ENCODE measurements around the gene FRMD4A. TPM values are rescaled to one million over a fixed set of nuclear protein-coding genes. Genes with fewer than 3 reads are reported as not detected.
A peak's percentile ranks its signal among the peaks of the same experiment; 100 is the strongest.

Gene FRMD4A
- total and polyA plus RNA-seq, 10 of the 15 experiments (the other 5 are each of a cell fraction or from before 2014, with no cell fraction given): 17.8 to 75.2 (median 39.1) TPM

- in situ Hi-C loops (cut with MboI): no loop called here
- no peak overlapping the region for H2AFZ ChIP-seq (ENCODE audit: control insufficient read depth, low read depth, low read length)
Measured at GRCh38 chr10:14173706-14174594, 156.8 kb downstream of the FRMD4A start.

GRCh38 chr10:14173391-14173705 is 157.4 kb downstream of the FRMD4A start:
- ChIA-PET CTCF (interaction anchor here (0.5 to 1.4 kb wide), 4 partner anchors 10 to 28 kb away, joined by 3 to 4 read pairs (median 3); no protein-coding TSS in a partner anchor), POLR2A (interaction anchor here (0.5 kb wide), 1 partner anchor 14 kb away, joined by 3 read pairs; no protein-coding TSS in a partner anchor), SMC1A (ENCODE audit: uncharacterized antibody, unreplicated experiment) (interaction anchor here (1.0 kb wide), 1 partner anchor 386 kb away, joined by 3 read pairs; no protein-coding TSS in a partner anchor), RAD21 (ENCODE audit: unreplicated experiment) (interaction anchor here (1.1 kb wide), 1 partner anchor 76 kb away, joined by 3 read pairs; no protein-coding TSS in a partner anchor)
- Histone ChIP-seq H3K27ac (ENCODE audit: control insufficient read depth, insufficient read depth) (no peak overlapping the region), H3K4me1 (ENCODE audit: control insufficient read depth, insufficient read depth, low read length) (no peaks in the 10 kb centered on the region), H3K27me3 (replicated peaks in 1 of 2; ENCODE audit: control insufficient read depth in 2 of 2, insufficient read depth in 2 of 2, low read length in 1 of 2) (peaks cover 15 to 16% of the 10 kb centered on the region in 2 experiments; a peak in 3 of 4 replicates), H3K9ac (ENCODE audit: control insufficient read depth, insufficient read depth, low read length) (no peak overlapping the region), H3K9me3 (replicated peaks; ENCODE audit: control insufficient read depth, insufficient read depth, low read length) (no peaks in the 10 kb centered on the region; the same call in 2 of the 3 replicates), H3K4me2 (ENCODE audit: control insufficient read depth, insufficient read depth) (peak overlapping the region; percentile 44; the same call in 1 of the 2 replicates), H4K20me1 (ENCODE audit: control insufficient read depth, insufficient read depth) (no peaks in the 10 kb centered on the region), H2AFZ (ENCODE audit: control insufficient read depth, low read depth, low read length) (no peak overlapping the region), H3K79me2 (ENCODE audit: control insufficient read depth, insufficient read depth, low read length) (no peaks in the 10 kb centered on the region), H3K36me3 (ENCODE audit: control insufficient read depth in 2 of 2, insufficient read depth in 2 of 2, low read length in 1 of 2) (no peaks in the 10 kb centered on the region), H3K4me3 (no peak overlapping the region)
- WGBS (ENCODE audit: insufficient coverage, insufficient replicate concordance, low lambda C conversion rate, missing lambda C conversion rate): 28% methylated on average over 6 of the region's 6 CpGs
- FAIRE-seq (peak; percentile 41), ATAC-seq (peak; percentile 51), DNase-seq (ENCODE audit: low read depth, low spot score) (no peak)
- intact Hi-C loops (cut with micrococcal nuclease; ENCODE audit: unreplicated experiment) (no loop called here), in situ Hi-C loops (cut with MboI) (no loop called here)
- BruUV-seq (replicated peaks): no TSS peak
- TF ChIP-seq EZH2 (IDR thresholded peaks at IDR 0.05; ENCODE audit: borderline replicate concordance, control insufficient read depth, low read depth, low read length) (no peak), E4F1 (IDR thresholded peaks at IDR 0.05; ENCODE audit: borderline replicate concordance, partially characterized antibody) (no peak), CEBPZ (IDR thresholded peaks at IDR 0.05; ENCODE audit: low read depth, low read length) (no peak), ZNF207 (IDR thresholded peaks at IDR 0.05; ENCODE audit: borderline replicate concordance) (no peak), FOXM1 (IDR thresholded peaks at IDR 0.05; ENCODE audit: low read depth, low read length) (no peak), STAT3 (IDR thresholded peaks at IDR 0.05; ENCODE audit: low read depth, low read length) (no peak), MXI1 (IDR thresholded peaks at IDR 0.05; ENCODE audit: low read depth, low read length) (no peak)

More at GRCh38 chr10:14173706-14174594, 156.8 kb downstream of the FRMD4A start:
- no peak overlapping the region for H3K9ac ChIP-seq (ENCODE audit: control insufficient read depth, insufficient read depth, low read length)
- no peaks in the 10 kb centered on the region; the same call in 2 of the 3 replicates for H3K9me3 ChIP-seq (replicated peaks; ENCODE audit: control insufficient read depth, insufficient read depth, low read length)
- intact Hi-C loops (cut with micrococcal nuclease; ENCODE audit: unreplicated experiment): no loop called here
- ATAC-seq: peak; percentile 39
- TF ChIP-seq ZNF217 (IDR thresholded peaks at IDR 0.05): no peak
- peak; percentile 94 for TF ChIP-seq ZNF24 (IDR thresholded peaks at IDR 0.05)
- TF ChIP-seq BACH1 (IDR thresholded peaks at IDR 0.05; ENCODE audit: borderline replicate concordance): no peak
- CTCF ChIA-PET: interaction anchor here (0.5 to 1.4 kb wide), 3 partner anchors 9 to 27 kb away, joined by 3 to 4 read pairs (median 3); no protein-coding TSS in a partner anchor
- H3K4me2 ChIP-seq (ENCODE audit: control insufficient read depth, insufficient read depth): peak overlapping the region; percentile 52
- FAIRE-seq: no peak
- H4K20me1 ChIP-seq (ENCODE audit: control insufficient read depth, insufficient read depth): no peaks in the 10 kb centered on the region
- POLR2A ChIA-PET: interaction anchor here (0.5 kb wide), 1 partner anchor 13 kb away, joined by 3 read pairs; no protein-coding TSS in a partner anchor
- BruUV-seq (replicated peaks): no TSS peak
- WGBS (ENCODE audit: insufficient coverage, insufficient replicate concordance, low lambda C conversion rate, missing lambda C conversion rate): 13% methylated on average over 32 of the region's 32 CpGs
- H3K27me3 ChIP-seq (replicated peaks in 1 of 2; ENCODE audit: control insufficient read depth in 2 of 2, insufficient read depth in 2 of 2, low read length in 1 of 2): peaks cover 15 to 16% of the 10 kb centered on the region in 2 experiments; a peak in 3 of 4 replicates
- DNase-seq (ENCODE audit: low read depth, low spot score): no peak
- H3K36me3 ChIP-seq (ENCODE audit: control insufficient read depth in 2 of 2, insufficient read depth in 2 of 2, low read length in 1 of 2): no peaks in the 10 kb centered on the region
- H3K4me3 ChIP-seq: peak overlapping the region; percentile 2; the same call in 1 of the 2 replicates
- SMC1A ChIA-PET (ENCODE audit: uncharacterized antibody, unreplicated experiment): interaction anchor here (0.5 to 1.0 kb wide), 2 partner anchors 387 to 1724 kb away, joined by 3 read pairs; no protein-coding TSS in a partner anchor
- no peak overlapping the region for H3K27ac ChIP-seq (ENCODE audit: control insufficient read depth, insufficient read depth)
- no peaks in the 10 kb centered on the region for H3K79me2 ChIP-seq (ENCODE audit: control insufficient read depth, insufficient read depth, low read length)
- H3K4me1 ChIP-seq (ENCODE audit: control insufficient read depth, insufficient read depth, low read length): no peaks in the 10 kb centered on the region
- RAD21 ChIA-PET (ENCODE audit: unreplicated experiment): interaction anchor here (1.1 kb wide), 1 partner anchor 77 kb away, joined by 3 read pairs; no protein-coding TSS in a partner anchor

Measured in GM12878 (cell line).